HepG2 (cell line): Measurements from ENCODE around the gene ALPI. TPM values are rescaled to one million over a fixed set of nuclear protein-coding genes. Genes with fewer than 3 reads are reported as not detected.

Experiments used
- ATAC-seq: fragments of 200-7000 bp; cut with Tn5 transposase; 3 replicates; pipeline ENCODE4 v1.9.1; 2020; ENCODE audit warnings: mild to moderate bottlenecking, moderate library complexity
- BruUV-seq: library from RNA; stranded (reverse); fragments of 400-500 nt; replicated peaks from 2 replicates; lab custom pipeline; 2021; lab: Mats Ljungman, UMichigan
- CTCF ChIA-PET: fragments of 300-600 bp; formaldehyde crosslinking; extraction: SDS; loops from one replicate; lab custom pipeline; 2021; ENCODE audit warnings: low total read pairs, inconsistent platforms, low intra/inter-chr PET ratio; lab: Yijun Ruan, JAX
- POLR2A ChIA-PET: fragments of 350-600 bp; sonication (Branson Sonifier 250); formaldehyde crosslinking; loops from one replicate; lab custom pipeline; 2020; ENCODE audit warnings: antibody characterized with exemption, inconsistent platforms; lab: Yijun Ruan, JAX
- DNase-seq: peaks from one replicate; pipeline ENCODE4 v3.0.0-alpha.2; 2015; ENCODE audit warnings: low spot score
- FAIRE-seq: peaks from 3 replicates; lab custom pipeline; 2011; peaks lifted over from hg19 to GRCh38; lab: Jason Lieb, UNC
- H2AFZ ChIP-seq: one replicate; pipeline ENCODE4 v1.6.1; 2011; ENCODE audit warnings: low read length, inconsistent platforms
- H3K27ac ChIP-seq: fragments of 300-600 bp; 3 replicates; pipeline ENCODE4 v1.8.0; 2011; ENCODE audit warnings: mixed run types, mild to moderate bottlenecking, mixed read lengths, low read length, inconsistent platforms; ENCODE audit not compliant: insufficient read depth; ENCODE audit errors: extremely low read length
- H3K27me3 ChIP-seq, 2 experiments: fragments of 200-600 bp in 1 of 2; 2 replicates in 1 of 2; 3 replicates in 1 of 2; pipeline versions ENCODE4 v1.6.0 to v1.8.0; 2011; ENCODE audit warnings: low read length in 2 of 2, mild to moderate bottlenecking in 2 of 2, moderate library complexity in 2 of 2, inconsistent platforms in 1 of 2; ENCODE audit not compliant: insufficient read depth in 2 of 2, control insufficient read depth in 1 of 2
- H3K36me3 ChIP-seq, 2 experiments: fragments of 200-600 bp in 1 of 2; replicated peaks in 1 of 2; 2 replicates in 1 of 2; 3 replicates in 1 of 2; pipeline versions ENCODE4 v1.5.1 to v1.8.0; 2011; ENCODE audit warnings: low read length in 2 of 2, inconsistent platforms in 1 of 2; ENCODE audit not compliant: insufficient read depth in 2 of 2, control insufficient read depth in 1 of 2
- H3K4me1 ChIP-seq: 2 replicates; pipeline ENCODE4 v1.5.1; 2012; ENCODE audit warnings: low read length, inconsistent platforms; ENCODE audit not compliant: insufficient read depth
- H3K4me2 ChIP-seq: 2 replicates; pipeline ENCODE4 v1.6.0; 2011; ENCODE audit warnings: low read depth, low read length, inconsistent platforms
- H3K4me3 ChIP-seq, 3 experiments: fragments of 200-600 bp in 1 of 3; sonication (generic), shearing (Covaris generic) in 1 of 3; replicated peaks in 1 of 3; 2 replicates each; pipeline ENCODE4 v1.5.1; 2011 to 2016; ENCODE audit warnings: low read length in 3 of 3, inconsistent platforms in 2 of 3, low read depth in 2 of 3, mild to moderate bottlenecking in 2 of 3, control low read depth in 1 of 3, mixed read lengths in 1 of 3; ENCODE audit not compliant: insufficient read depth in 1 of 3
- H3K79me2 ChIP-seq: one replicate; pipeline ENCODE4 v1.6.1; 2011; ENCODE audit warnings: low read length, inconsistent platforms; ENCODE audit not compliant: insufficient read depth
- H3K9ac ChIP-seq: 2 replicates; pipeline ENCODE4 v1.6.0; 2011; ENCODE audit warnings: mild to moderate bottlenecking, low read depth, low read length, inconsistent platforms; ENCODE audit not compliant: insufficient read depth
- H3K9me3 ChIP-seq: 2 replicates; pipeline ENCODE4 v1.5.1; 2012; ENCODE audit warnings: mild to moderate bottlenecking, low read length
- H4K20me1 ChIP-seq: 2 replicates; pipeline ENCODE4 v1.6.0; 2011; ENCODE audit warnings: inconsistent platforms, mild to moderate bottlenecking, low read length, moderate library complexity; ENCODE audit not compliant: insufficient read depth
- FOXC1 ChIP-seq: sonication (generic); formaldehyde crosslinking; IDR thresholded peaks from 2 replicates; pipeline ENCODE4 v1.8.0; 2022; ENCODE audit warnings: mild to moderate bottlenecking, missing genetic modification reagents, borderline replicate concordance
- HIVEP1 ChIP-seq: sonication (generic); formaldehyde crosslinking; IDR thresholded peaks from 2 replicates; pipeline ENCODE4 v1.4.0; 2020; ENCODE audit warnings: mild to moderate bottlenecking, missing genetic modification reagents
- NFIC ChIP-seq: IDR thresholded peaks from 2 replicates; pipeline ENCODE4 v1.6.1; 2012; ENCODE audit warnings: mild to moderate bottlenecking, low read length, inconsistent platforms
- PAX8 ChIP-seq: sonication (generic); formaldehyde crosslinking; IDR thresholded peaks from 2 replicates; pipeline ENCODE4 v1.8.0; 2022; ENCODE audit warnings: mild to moderate bottlenecking, missing genetic modification reagents, borderline replicate concordance
- TCF7L2 ChIP-seq: IDR thresholded peaks from 2 replicates; pipeline ENCODE4 v1.6.1; 2011; ENCODE audit warnings: mild to moderate bottlenecking, low read depth, low read length, moderate library complexity
- ZFP36L1 ChIP-seq: sonication (generic); formaldehyde crosslinking; IDR thresholded peaks from 2 replicates; pipeline ENCODE4 v1.8.0; 2022; ENCODE audit warnings: mild to moderate bottlenecking, missing genetic modification reagents, moderate library complexity
- ZNF232 ChIP-seq: sonication (generic); formaldehyde crosslinking; IDR thresholded peaks from 2 replicates; pipeline ENCODE4 v1.4.0; 2020; ENCODE audit warnings: missing genetic modification reagents, borderline replicate concordance
- ZNF33B ChIP-seq: sonication (generic); formaldehyde crosslinking; IDR thresholded peaks from 2 replicates; pipeline ENCODE4 v1.5.1; 2020; ENCODE audit warnings: mild to moderate bottlenecking, missing genetic modification reagents
- ZNF672 ChIP-seq: sonication (generic); formaldehyde crosslinking; IDR thresholded peaks from 2 replicates; pipeline ENCODE4 v1.8.1; 2022; ENCODE audit warnings: missing genetic modification reagents
- ZNF713 ChIP-seq: sonication (generic); formaldehyde crosslinking; IDR thresholded peaks from 2 replicates; pipeline ENCODE4 v1.4.0; 2020; ENCODE audit warnings: mild to moderate bottlenecking, missing genetic modification reagents
- WGBS: methylation state at CpG from one replicate; pipeline ENCODE4 v1.1.6; 2017; ENCODE audit warnings: low lambda C conversion rate; 5-methylcytosine and 5-hydroxymethylcytosine counted together
- in situ Hi-C: cut with HindIII; loops from 2 replicates; pipeline ENCODE4 v1.10.0; 2017; ENCODE audit warnings: low pct_unique_long_range_greater_than_20kb; ENCODE audit not compliant: extremely low pct_ligation_motif_present
- intact Hi-C: fragments of 100-400 bp; cut with micrococcal nuclease; formaldehyde crosslinking; loops from one replicate; pipeline ENCODE4 v1.10.0; 2022; ENCODE audit not compliant: unreplicated experiment
- polyA plus RNA-seq, 8 experiments: library from polyadenylated mRNA; depleted of rRNA in 3 of 8; stranded (reverse) in 7 of 8; unstranded in 1 of 8; fragments of >200 nt; fragmentation: Illumina TruSeq in 4 of 8; extraction: Trizol in 4 of 8; gene quantifications; 2 replicates each; pipeline versions ENCODE4 v1.2.1 to v1.2.3, GENCODE V29; 2011 to 2016; ENCODE audit warnings: low read depth in 4 of 8, missing spikeins in 1 of 8, mixed read lengths in 1 of 8; ENCODE audit not compliant: insufficient read depth in 1 of 8
- total RNA-seq, 5 experiments: library from RNA; depleted of rRNA; stranded (reverse); fragments of >200 nt; fragmentation: Illumina TruSeq; extraction: Trizol; gene quantifications; 2 replicates each; pipeline ENCODE4 v1.2.3, GENCODE V29; 2016; ENCODE audit warnings: low read depth in 1 of 5
- TF ChIP-seq, protein P1 (sequence below): sonication (generic); formaldehyde crosslinking; IDR thresholded peaks from 2 replicates; pipeline ENCODE4 v1.5.0; 2020; ENCODE audit warnings: missing genetic modification reagents, mild to moderate bottlenecking, borderline replicate concordance
- TF ChIP-seq, protein P2 (sequence below): sonication (generic); formaldehyde crosslinking; IDR thresholded peaks from 2 replicates; pipeline ENCODE4 v1.8.0; 2022; ENCODE audit warnings: missing genetic modification reagents, mild to moderate bottlenecking, borderline replicate concordance
- TF ChIP-seq, protein P3 (sequence below): sonication (generic); formaldehyde crosslinking; IDR thresholded peaks from 2 replicates; pipeline ENCODE4 v1.8.1; 2023; ENCODE audit warnings: mild to moderate bottlenecking, missing genetic modification reagents
- TF ChIP-seq, protein P4 (sequence below): sonication (generic); formaldehyde crosslinking; IDR thresholded peaks from 2 replicates; pipeline ENCODE4 v1.4.0; 2020; ENCODE audit warnings: mild to moderate bottlenecking, low read depth, missing genetic modification reagents
- TF ChIP-seq, protein P5 (sequence below): sonication (generic); formaldehyde crosslinking; IDR thresholded peaks from 2 replicates; pipeline ENCODE4 v1.4.0; 2020; ENCODE audit warnings: missing genetic modification reagents

ALPI gene
- total and polyA plus RNA-seq, 2 of the 13 experiments (the other 11 are each of a cell fraction or from before 2014, with no cell fraction given) = not detected

DNA sequence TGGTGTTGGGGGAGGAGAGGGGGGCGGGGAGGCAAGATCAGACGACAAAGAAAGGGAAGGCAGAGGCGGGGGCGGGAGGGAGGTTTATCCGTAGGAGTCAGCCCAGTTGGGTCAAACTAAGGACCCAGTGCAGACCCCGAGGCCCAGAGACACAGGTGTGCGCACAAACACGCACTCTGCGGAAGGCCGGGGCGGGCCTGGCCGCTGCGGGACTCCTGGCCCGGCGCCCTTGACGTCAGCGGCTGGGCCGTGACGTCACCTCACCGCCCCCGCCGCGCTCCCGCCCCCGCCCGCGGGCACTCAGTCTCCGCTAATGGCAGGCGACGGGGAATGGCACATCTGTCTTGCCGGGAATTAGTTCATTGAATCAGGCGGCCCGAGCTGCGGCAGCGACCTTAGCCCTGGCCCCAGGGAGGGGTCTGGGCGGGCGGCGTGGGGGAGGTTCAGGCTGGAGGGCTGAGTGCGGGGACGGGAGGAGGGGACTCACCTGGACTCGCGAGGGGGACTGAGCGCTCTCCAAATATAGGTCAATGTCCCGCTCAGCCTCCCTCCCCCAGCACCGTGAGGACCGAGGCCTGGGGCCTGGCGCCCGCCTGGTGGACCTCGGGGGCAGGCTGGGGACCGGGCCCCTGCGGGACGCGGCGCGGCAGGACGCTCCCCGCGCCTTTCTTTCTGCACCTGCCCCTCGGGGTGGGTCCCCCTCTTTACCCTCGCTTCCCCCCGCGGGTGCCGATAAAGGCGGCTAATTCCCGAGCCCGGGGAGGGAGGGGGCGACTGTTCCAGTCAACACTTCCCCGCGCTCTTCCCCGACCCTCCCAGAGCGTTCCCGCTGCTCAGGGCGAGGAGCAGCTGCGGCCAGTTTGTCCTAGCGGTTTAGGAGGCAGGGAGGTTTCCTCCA, 47.2 kb downstream of the ALPI start:
- H3K27me3 ChIP-seq = peaks cover 19 to 92% of the 10 kb centered on the region in 2 experiments
- in situ Hi-C loops (no loop called here), intact Hi-C loops (no loop called here)
- 4% methylated on average over 26 of the region's 75 CpGs for WGBS
- no peak overlapping the region for H3K27ac ChIP-seq
- H3K4me1 ChIP-seq = peaks cover 11% of the 10 kb centered on the region
- no peak overlapping the region for H2AFZ ChIP-seq
- ATAC-seq = peak; percentile 56
- no peak for DNase-seq
- peak overlapping the region; percentile 45 to 67 (median 52); a peak in 5 of 6 replicates for H3K4me3 ChIP-seq
- CTCF ChIA-PET = no interaction called here
- no TSS peak for BruUV-seq
- POLR2A ChIA-PET = no interaction called here
- no peaks in the 10 kb centered on the region for H4K20me1 ChIP-seq
- no peaks in the 10 kb centered on the region for H3K79me2 ChIP-seq
- no peaks in the 10 kb centered on the region for H3K9me3 ChIP-seq
- H3K4me2 ChIP-seq = peak overlapping the region; percentile 72
- H3K36me3 ChIP-seq = no peaks in the 10 kb centered on the region
- H3K9ac ChIP-seq = 0 out of 2 replicates have a peak overlapping the region, but pooled peaks have one; percentile 20
- FAIRE-seq = no peak
- TF ChIP-seq HIVEP1 (CRISPR knock-in tag) = no peak
- peak; percentile 39; the same call in 1 of the 2 replicates for TF ChIP-seq FOXC1 (CRISPR knock-in tag)
- TF ChIP-seq ZFP36L1 = no peak
- TF ChIP-seq, protein P1, sequence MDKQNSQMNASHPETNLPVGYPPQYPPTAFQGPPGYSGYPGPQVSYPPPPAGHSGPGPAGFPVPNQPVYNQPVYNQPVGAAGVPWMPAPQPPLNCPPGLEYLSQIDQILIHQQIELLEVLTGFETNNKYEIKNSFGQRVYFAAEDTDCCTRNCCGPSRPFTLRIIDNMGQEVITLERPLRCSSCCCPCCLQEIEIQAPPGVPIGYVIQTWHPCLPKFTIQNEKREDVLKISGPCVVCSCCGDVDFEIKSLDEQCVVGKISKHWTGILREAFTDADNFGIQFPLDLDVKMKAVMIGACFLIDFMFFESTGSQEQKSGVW (CRISPR knock-in tag) = no peak
- TF ChIP-seq ZNF232 = no peak
- TF ChIP-seq, protein P2, sequence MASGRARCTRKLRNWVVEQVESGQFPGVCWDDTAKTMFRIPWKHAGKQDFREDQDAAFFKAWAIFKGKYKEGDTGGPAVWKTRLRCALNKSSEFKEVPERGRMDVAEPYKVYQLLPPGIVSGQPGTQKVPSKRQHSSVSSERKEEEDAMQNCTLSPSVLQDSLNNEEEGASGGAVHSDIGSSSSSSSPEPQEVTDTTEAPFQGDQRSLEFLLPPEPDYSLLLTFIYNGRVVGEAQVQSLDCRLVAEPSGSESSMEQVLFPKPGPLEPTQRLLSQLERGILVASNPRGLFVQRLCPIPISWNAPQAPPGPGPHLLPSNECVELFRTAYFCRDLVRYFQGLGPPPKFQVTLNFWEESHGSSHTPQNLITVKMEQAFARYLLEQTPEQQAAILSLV (CRISPR knock-in tag) = peak; percentile 58; the same call in 1 of the 2 replicates
- TF ChIP-seq, protein P3, sequence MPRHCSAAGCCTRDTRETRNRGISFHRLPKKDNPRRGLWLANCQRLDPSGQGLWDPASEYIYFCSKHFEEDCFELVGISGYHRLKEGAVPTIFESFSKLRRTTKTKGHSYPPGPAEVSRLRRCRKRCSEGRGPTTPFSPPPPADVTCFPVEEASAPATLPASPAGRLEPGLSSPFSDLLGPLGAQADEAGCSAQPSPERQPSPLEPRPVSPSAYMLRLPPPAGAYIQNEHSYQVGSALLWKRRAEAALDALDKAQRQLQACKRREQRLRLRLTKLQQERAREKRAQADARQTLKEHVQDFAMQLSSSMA (CRISPR knock-in tag) = no peak
- TF ChIP-seq PAX8 (CRISPR knock-in tag) = no peak
- TF ChIP-seq, protein P4, sequence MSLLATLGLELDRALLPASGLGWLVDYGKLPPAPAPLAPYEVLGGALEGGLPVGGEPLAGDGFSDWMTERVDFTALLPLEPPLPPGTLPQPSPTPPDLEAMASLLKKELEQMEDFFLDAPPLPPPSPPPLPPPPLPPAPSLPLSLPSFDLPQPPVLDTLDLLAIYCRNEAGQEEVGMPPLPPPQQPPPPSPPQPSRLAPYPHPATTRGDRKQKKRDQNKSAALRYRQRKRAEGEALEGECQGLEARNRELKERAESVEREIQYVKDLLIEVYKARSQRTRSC (CRISPR knock-in tag) = no peak
- TF ChIP-seq ZNF33B (CRISPR knock-in tag) = no peak
- TF ChIP-seq ZNF672 = no peak
- no peak for TF ChIP-seq ZNF713 (CRISPR knock-in tag)
- TF ChIP-seq, protein P5, sequence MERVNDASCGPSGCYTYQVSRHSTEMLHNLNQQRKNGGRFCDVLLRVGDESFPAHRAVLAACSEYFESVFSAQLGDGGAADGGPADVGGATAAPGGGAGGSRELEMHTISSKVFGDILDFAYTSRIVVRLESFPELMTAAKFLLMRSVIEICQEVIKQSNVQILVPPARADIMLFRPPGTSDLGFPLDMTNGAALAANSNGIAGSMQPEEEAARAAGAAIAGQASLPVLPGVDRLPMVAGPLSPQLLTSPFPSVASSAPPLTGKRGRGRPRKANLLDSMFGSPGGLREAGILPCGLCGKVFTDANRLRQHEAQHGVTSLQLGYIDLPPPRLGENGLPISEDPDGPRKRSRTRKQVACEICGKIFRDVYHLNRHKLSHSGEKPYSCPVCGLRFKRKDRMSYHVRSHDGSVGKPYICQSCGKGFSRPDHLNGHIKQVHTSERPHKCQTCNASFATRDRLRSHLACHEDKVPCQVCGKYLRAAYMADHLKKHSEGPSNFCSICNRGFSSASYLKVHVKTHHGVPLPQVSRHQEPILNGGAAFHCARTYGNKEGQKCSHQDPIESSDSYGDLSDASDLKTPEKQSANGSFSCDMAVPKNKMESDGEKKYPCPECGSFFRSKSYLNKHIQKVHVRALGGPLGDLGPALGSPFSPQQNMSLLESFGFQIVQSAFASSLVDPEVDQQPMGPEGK (CRISPR knock-in tag) = peak; percentile 61
- TF ChIP-seq TCF7L2 = no peak
- no peak for TF ChIP-seq NFIC
